HepG2 (cell line): ENCODE data around the gene UBAC2. TPM values are rescaled to one million over a fixed set of nuclear protein-coding genes. Genes with fewer than 3 reads are reported as not detected.
"Not testable (repeated sequence)": the region's sequence is repeated elsewhere in the genome, so short reads cannot be mapped to it uniquely, and the experiment has no call there.

Source experiments
- ATAC-seq: fragments of 200-7000 bp; cut with Tn5 transposase; 3 replicates; pipeline ENCODE4 v1.9.1; 2020; ENCODE audit warnings: mild to moderate bottlenecking, moderate library complexity
- BruUV-seq: library from RNA; stranded (reverse); fragments of 400-500 nt; replicated peaks from 2 replicates; lab custom pipeline; 2021; lab: Mats Ljungman, UMichigan
- CTCF ChIA-PET: fragments of 300-600 bp; formaldehyde crosslinking; extraction: SDS; loops from one replicate; lab custom pipeline; 2021; ENCODE audit warnings: low total read pairs, inconsistent platforms, low intra/inter-chr PET ratio; lab: Yijun Ruan, JAX
- POLR2A ChIA-PET: fragments of 350-600 bp; sonication (Branson Sonifier 250); formaldehyde crosslinking; loops from one replicate; lab custom pipeline; 2020; ENCODE audit warnings: antibody characterized with exemption, inconsistent platforms; lab: Yijun Ruan, JAX
- DNase-seq: peaks from one replicate; pipeline ENCODE4 v3.0.0-alpha.2; 2015; ENCODE audit warnings: low spot score
- FAIRE-seq: peaks from 3 replicates; lab custom pipeline; 2011; peaks lifted over from hg19 to GRCh38; lab: Jason Lieb, UNC
- H2AFZ ChIP-seq: one replicate; pipeline ENCODE4 v1.6.1; 2011; ENCODE audit warnings: low read length, inconsistent platforms
- H3K27ac ChIP-seq: fragments of 300-600 bp; 3 replicates; pipeline ENCODE4 v1.8.0; 2011; ENCODE audit warnings: mixed run types, mild to moderate bottlenecking, mixed read lengths, low read length, inconsistent platforms; ENCODE audit not compliant: insufficient read depth; ENCODE audit errors: extremely low read length
- H3K27me3 ChIP-seq, 2 experiments: fragments of 200-600 bp in 1 of 2; 2 replicates in 1 of 2; 3 replicates in 1 of 2; pipeline versions ENCODE4 v1.6.0 to v1.8.0; 2011; ENCODE audit warnings: low read length in 2 of 2, mild to moderate bottlenecking in 2 of 2, moderate library complexity in 2 of 2, inconsistent platforms in 1 of 2; ENCODE audit not compliant: insufficient read depth in 2 of 2, control insufficient read depth in 1 of 2
- H3K36me3 ChIP-seq, 2 experiments: fragments of 200-600 bp in 1 of 2; replicated peaks in 1 of 2; 2 replicates in 1 of 2; 3 replicates in 1 of 2; pipeline versions ENCODE4 v1.5.1 to v1.8.0; 2011; ENCODE audit warnings: low read length in 2 of 2, inconsistent platforms in 1 of 2; ENCODE audit not compliant: insufficient read depth in 2 of 2, control insufficient read depth in 1 of 2
- H3K4me1 ChIP-seq: 2 replicates; pipeline ENCODE4 v1.5.1; 2012; ENCODE audit warnings: low read length, inconsistent platforms; ENCODE audit not compliant: insufficient read depth
- H3K4me2 ChIP-seq: 2 replicates; pipeline ENCODE4 v1.6.0; 2011; ENCODE audit warnings: low read depth, low read length, inconsistent platforms
- H3K4me3 ChIP-seq, 3 experiments: fragments of 200-600 bp in 1 of 3; sonication (generic), shearing (Covaris generic) in 1 of 3; replicated peaks in 1 of 3; 2 replicates each; pipeline ENCODE4 v1.5.1; 2011 to 2016; ENCODE audit warnings: low read length in 3 of 3, inconsistent platforms in 2 of 3, low read depth in 2 of 3, mild to moderate bottlenecking in 2 of 3, control low read depth in 1 of 3, mixed read lengths in 1 of 3; ENCODE audit not compliant: insufficient read depth in 1 of 3
- H3K79me2 ChIP-seq: one replicate; pipeline ENCODE4 v1.6.1; 2011; ENCODE audit warnings: low read length, inconsistent platforms; ENCODE audit not compliant: insufficient read depth
- H3K9ac ChIP-seq: 2 replicates; pipeline ENCODE4 v1.6.0; 2011; ENCODE audit warnings: mild to moderate bottlenecking, low read depth, low read length, inconsistent platforms; ENCODE audit not compliant: insufficient read depth
- H3K9me3 ChIP-seq: 2 replicates; pipeline ENCODE4 v1.5.1; 2012; ENCODE audit warnings: mild to moderate bottlenecking, low read length
- H4K20me1 ChIP-seq: 2 replicates; pipeline ENCODE4 v1.6.0; 2011; ENCODE audit warnings: inconsistent platforms, mild to moderate bottlenecking, low read length, moderate library complexity; ENCODE audit not compliant: insufficient read depth
- WGBS: methylation state at CpG from one replicate; pipeline ENCODE4 v1.1.6; 2017; ENCODE audit warnings: low lambda C conversion rate; 5-methylcytosine and 5-hydroxymethylcytosine counted together
- in situ Hi-C: cut with HindIII; loops from 2 replicates; pipeline ENCODE4 v1.10.0; 2017; ENCODE audit warnings: low pct_unique_long_range_greater_than_20kb; ENCODE audit not compliant: extremely low pct_ligation_motif_present
- intact Hi-C: fragments of 100-400 bp; cut with micrococcal nuclease; formaldehyde crosslinking; loops from one replicate; pipeline ENCODE4 v1.10.0; 2022; ENCODE audit not compliant: unreplicated experiment
- polyA plus RNA-seq, 8 experiments: library from polyadenylated mRNA; depleted of rRNA in 3 of 8; stranded (reverse) in 7 of 8; unstranded in 1 of 8; fragments of >200 nt; fragmentation: Illumina TruSeq in 4 of 8; extraction: Trizol in 4 of 8; gene quantifications; 2 replicates each; pipeline versions ENCODE4 v1.2.1 to v1.2.3, GENCODE V29; 2011 to 2016; ENCODE audit warnings: low read depth in 4 of 8, missing spikeins in 1 of 8, mixed read lengths in 1 of 8; ENCODE audit not compliant: insufficient read depth in 1 of 8
- total RNA-seq, 5 experiments: library from RNA; depleted of rRNA; stranded (reverse); fragments of >200 nt; fragmentation: Illumina TruSeq; extraction: Trizol; gene quantifications; 2 replicates each; pipeline ENCODE4 v1.2.3, GENCODE V29; 2016; ENCODE audit warnings: low read depth in 1 of 5
- TF ChIP-seq, protein P1 (sequence below), 2 experiments: IDR thresholded peaks; 2 replicates each; pipeline ENCODE4 v1.6.1; 2011 to 2012; ENCODE audit warnings: low read length in 2 of 2, borderline replicate concordance in 1 of 2, low read depth in 1 of 2, mild to moderate bottlenecking in 1 of 2, moderate library complexity in 1 of 2

UBAC2 gene
- total and polyA plus RNA-seq, 2 of the 13 experiments (the other 11 are each of a cell fraction or from before 2014, with no cell fraction given), result 61.3 to 80.8 TPM

DNA sequence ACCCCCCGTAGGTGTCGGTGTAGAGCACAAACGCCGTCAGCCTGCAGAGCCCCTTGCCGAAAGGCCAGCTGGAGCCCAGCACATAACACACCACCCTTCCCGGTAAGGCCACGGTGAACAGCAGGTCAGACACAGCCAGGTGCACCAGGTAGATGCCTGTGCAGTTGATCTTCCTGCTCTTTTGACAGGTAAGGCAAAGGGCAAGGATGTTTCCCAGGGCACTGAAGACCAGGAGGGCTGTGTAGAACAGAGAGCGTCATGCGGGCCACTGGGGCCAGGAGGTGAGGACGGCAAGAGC is 208.0 kb downstream of the UBAC2 start:
- intact Hi-C loops, result no loop called here
- ChIA-PET POLR2A (no interaction called here), CTCF (no interaction called here)

DNA sequence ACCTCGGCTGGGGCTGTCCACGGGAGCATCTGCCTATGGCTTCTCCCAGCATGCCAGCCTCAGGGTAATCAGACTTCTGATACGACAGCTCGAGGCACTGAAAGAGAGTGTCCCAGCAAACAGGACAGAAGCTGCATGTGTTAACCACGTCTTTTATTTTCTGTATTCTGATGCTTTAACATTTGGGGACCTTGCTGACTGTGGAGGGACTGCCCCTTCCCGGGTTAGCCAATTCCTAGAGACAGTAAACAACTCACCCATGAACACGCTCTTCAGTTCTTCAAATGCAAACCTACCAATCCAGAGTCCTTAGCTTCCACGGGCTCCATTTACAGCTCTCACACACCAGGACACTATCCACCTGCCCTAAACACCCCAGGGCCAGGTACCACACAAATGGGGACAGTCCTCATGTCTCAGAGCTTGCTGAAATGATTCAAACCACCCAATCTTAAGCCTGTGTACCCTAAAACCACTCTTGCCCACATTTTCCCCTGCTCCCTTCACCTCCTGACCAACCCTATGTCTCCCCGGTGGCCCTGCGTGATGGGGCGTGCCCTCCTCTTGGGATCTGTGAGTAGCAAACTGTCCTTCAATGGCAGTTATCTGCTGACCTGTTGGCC is 208.9 kb downstream of the UBAC2 start:
- not testable (repeated sequence) for H3K36me3 ChIP-seq

More for the DNA sequence above, 208.0 kb downstream of the UBAC2 start:
- 85% methylated on average over 8 of the region's 10 CpGs for WGBS
- TF ChIP-seq, protein P1, sequence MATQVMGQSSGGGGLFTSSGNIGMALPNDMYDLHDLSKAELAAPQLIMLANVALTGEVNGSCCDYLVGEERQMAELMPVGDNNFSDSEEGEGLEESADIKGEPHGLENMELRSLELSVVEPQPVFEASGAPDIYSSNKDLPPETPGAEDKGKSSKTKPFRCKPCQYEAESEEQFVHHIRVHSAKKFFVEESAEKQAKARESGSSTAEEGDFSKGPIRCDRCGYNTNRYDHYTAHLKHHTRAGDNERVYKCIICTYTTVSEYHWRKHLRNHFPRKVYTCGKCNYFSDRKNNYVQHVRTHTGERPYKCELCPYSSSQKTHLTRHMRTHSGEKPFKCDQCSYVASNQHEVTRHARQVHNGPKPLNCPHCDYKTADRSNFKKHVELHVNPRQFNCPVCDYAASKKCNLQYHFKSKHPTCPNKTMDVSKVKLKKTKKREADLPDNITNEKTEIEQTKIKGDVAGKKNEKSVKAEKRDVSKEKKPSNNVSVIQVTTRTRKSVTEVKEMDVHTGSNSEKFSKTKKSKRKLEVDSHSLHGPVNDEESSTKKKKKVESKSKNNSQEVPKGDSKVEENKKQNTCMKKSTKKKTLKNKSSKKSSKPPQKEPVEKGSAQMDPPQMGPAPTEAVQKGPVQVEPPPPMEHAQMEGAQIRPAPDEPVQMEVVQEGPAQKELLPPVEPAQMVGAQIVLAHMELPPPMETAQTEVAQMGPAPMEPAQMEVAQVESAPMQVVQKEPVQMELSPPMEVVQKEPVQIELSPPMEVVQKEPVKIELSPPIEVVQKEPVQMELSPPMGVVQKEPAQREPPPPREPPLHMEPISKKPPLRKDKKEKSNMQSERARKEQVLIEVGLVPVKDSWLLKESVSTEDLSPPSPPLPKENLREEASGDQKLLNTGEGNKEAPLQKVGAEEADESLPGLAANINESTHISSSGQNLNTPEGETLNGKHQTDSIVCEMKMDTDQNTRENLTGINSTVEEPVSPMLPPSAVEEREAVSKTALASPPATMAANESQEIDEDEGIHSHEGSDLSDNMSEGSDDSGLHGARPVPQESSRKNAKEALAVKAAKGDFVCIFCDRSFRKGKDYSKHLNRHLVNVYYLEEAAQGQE (IDR thresholded peaks at IDR 0.05; ENCODE audit: borderline replicate concordance in 1 of 2, low read depth in 1 of 2, low read length in 2 of 2), result no peak
- no peak overlapping the region for H3K4me2 ChIP-seq
- H3K36me3 ChIP-seq, result no peaks in the 10 kb centered on the region
- ATAC-seq (no peak), FAIRE-seq (no peak), DNase-seq (no peak)
- in situ Hi-C loops, result no loop called here
- no peaks in the 10 kb centered on the region for H3K9me3 ChIP-seq
- no peaks in the 10 kb centered on the region for H4K20me1 ChIP-seq
- H3K27ac ChIP-seq, result no peak overlapping the region
- H2AFZ ChIP-seq, result no peak overlapping the region
- H3K79me2 ChIP-seq, result no peaks in the 10 kb centered on the region
- no TSS peak for BruUV-seq
- H3K4me1 ChIP-seq, result peaks cover 13% of the 10 kb centered on the region
- H3K27me3 ChIP-seq, result peaks cover 3 to 22% of the 10 kb centered on the region in 2 experiments; a peak in 4 of 5 replicates
- H3K9ac ChIP-seq, result no peak overlapping the region
- no peak overlapping the region for H3K4me3 ChIP-seq

DNA sequence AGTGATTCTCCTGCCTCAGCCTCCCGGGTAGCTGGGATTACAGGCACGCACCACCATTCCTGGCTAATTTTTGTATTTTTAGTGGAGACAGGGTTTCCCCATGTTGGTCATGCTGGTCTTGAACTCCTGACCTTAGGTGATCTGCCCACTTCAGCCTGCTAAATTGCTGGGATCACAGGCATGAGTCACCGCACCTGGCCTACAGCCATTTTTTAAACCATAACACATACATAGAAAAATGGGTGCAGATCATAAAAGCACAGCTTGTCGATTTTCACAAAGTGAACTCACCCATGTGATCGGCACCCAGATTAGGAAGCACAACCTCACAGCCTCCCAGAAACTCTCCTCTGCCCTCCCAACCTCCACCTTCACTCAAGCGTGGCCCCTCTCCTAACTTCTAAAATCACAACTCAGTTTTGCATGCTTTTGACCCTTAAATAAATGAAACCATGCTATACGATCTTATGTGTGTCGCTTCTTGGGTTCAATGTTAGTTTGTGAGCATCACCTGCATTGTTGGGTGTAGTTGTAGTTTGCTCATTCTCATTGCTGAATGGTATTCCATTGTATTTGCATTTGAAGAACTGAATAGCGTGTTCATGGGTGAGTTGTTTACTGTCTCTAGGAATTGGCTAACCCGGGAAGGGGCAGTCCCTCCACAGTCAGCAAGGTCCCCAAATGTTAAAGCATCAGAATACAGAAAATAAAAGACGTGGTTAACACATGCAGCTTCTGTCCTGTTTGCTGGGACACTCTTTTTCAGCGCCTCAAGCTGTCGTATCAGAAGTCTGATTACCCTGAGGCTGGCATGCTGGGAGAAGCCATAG is 210.2 kb downstream of the UBAC2 start:
- in situ Hi-C loops, H3K27me3 ChIP-seq, H4K20me1 ChIP-seq, H3K27ac ChIP-seq, H3K79me2 ChIP-seq, ATAC-seq, CTCF ChIA-PET, DNase-seq, BruUV-seq, H3K4me3 ChIP-seq, H2AFZ ChIP-seq, H3K9me3 ChIP-seq, H3K36me3 ChIP-seq, POLR2A ChIA-PET, intact Hi-C loops, H3K9ac ChIP-seq, H3K4me2 ChIP-seq: not testable (repeated sequence)
- peaks cover 19% of the 10 kb centered on the region for H3K4me1 ChIP-seq
- FAIRE-seq, result peak; percentile 67
- 42% methylated on average over 11 of the region's 13 CpGs for WGBS

More for the DNA sequence above, 208.9 kb downstream of the UBAC2 start:
- FAIRE-seq, H4K20me1 ChIP-seq, intact Hi-C loops, H3K4me3 ChIP-seq, ATAC-seq, H3K4me2 ChIP-seq, H3K27ac ChIP-seq, H3K79me2 ChIP-seq, POLR2A ChIA-PET, H3K9me3 ChIP-seq, in situ Hi-C loops, CTCF ChIA-PET, H2AFZ ChIP-seq, BruUV-seq, DNase-seq, H3K9ac ChIP-seq: not testable (repeated sequence)
- H3K4me1 ChIP-seq, result peaks cover 13% of the 10 kb centered on the region
- H3K27me3 ChIP-seq, result peaks cover 3 to 16% of the 10 kb centered on the region in 2 experiments; a peak in 4 of 5 replicates
- 41% methylated on average over 9 of the region's 11 CpGs for WGBS
